Karpas-422 (cell line): ENCODE measurements around the gene CYB561D2. TPM values are rescaled to one million over a fixed set of nuclear protein-coding genes. Genes with fewer than 3 reads are reported as not detected.

Experiments used
- DNase-seq: peaks from one replicate; pipeline ENCODE4 v3.0.0-alpha.2; 2015
- H2AFZ ChIP-seq: fragments of 200-600 bp; sonication (generic); 2 replicates; pipeline ENCODE4 v1.6.1; 2014; ENCODE audit warnings: antibody characterized with exemption, low read length, mixed read lengths
- H3K27ac ChIP-seq: fragments of 200-600 bp; sonication (generic); 2 replicates; pipeline ENCODE4 v1.5.1; 2014; ENCODE audit warnings: mild to moderate bottlenecking, low read length, moderate library complexity
- H3K27me3 ChIP-seq: fragments of 200-600 bp; sonication (generic); 2 replicates; pipeline ENCODE4 v1.6.1; 2014; ENCODE audit warnings: low read length, mixed read lengths
- H3K36me3 ChIP-seq: fragments of 200-600 bp; sonication (generic); 2 replicates; pipeline ENCODE4 v1.6.1; 2014; ENCODE audit warnings: low read length, mixed read lengths; ENCODE audit not compliant: insufficient read depth
- H3K4me1 ChIP-seq: fragments of 200-600 bp; sonication (generic); 2 replicates; pipeline ENCODE4 v1.6.1; 2014; ENCODE audit warnings: mild to moderate bottlenecking, low read length, mixed read lengths
- H3K4me2 ChIP-seq: fragments of 200-600 bp; sonication (generic); 2 replicates; pipeline ENCODE4 v1.6.1; 2014; ENCODE audit warnings: low read length, low read depth, mild to moderate bottlenecking; ENCODE audit not compliant: poor library complexity, severe bottlenecking
- H3K4me3 ChIP-seq: fragments of 200-600 bp; sonication (generic); 2 replicates; pipeline ENCODE4 v1.5.1; 2014; ENCODE audit warnings: mild to moderate bottlenecking, antibody characterized with exemption, low read length, mixed read lengths
- H3K79me2 ChIP-seq: fragments of 200-600 bp; sonication (generic); 2 replicates; pipeline ENCODE4 v1.6.1; 2014; ENCODE audit warnings: mild to moderate bottlenecking, low read length, mixed read lengths
- H3K9ac ChIP-seq: fragments of 200-600 bp; sonication (generic); 2 replicates; pipeline ENCODE4 v1.6.0; 2014; ENCODE audit warnings: low read length
- H3K9me2 ChIP-seq: fragments of 200-600 bp; sonication (generic), shearing (Covaris generic); replicated peaks from 2 replicates; pipeline ENCODE4 v1.6.0; 2014; ENCODE audit warnings: mild to moderate bottlenecking, low read length, moderate library complexity; ENCODE audit not compliant: insufficient read depth
- H3K9me3 ChIP-seq: fragments of 300-700, 200-600 bp; sonication (generic); 2 replicates; pipeline ENCODE4 v1.6.1; 2014; ENCODE audit warnings: low read length, mixed read lengths
- H4K20me1 ChIP-seq: fragments of 200-600 bp; sonication (generic); 2 replicates; pipeline ENCODE4 v1.6.1; 2014; ENCODE audit warnings: mild to moderate bottlenecking, antibody characterized with exemption, low read length, low read depth; ENCODE audit not compliant: insufficient read depth
- total RNA-seq: library from RNA; depleted of rRNA; stranded (reverse); fragments of >200 nt; shearing (Covaris generic); gene quantifications from 2 replicates; pipeline ENCODE4 v1.2.3, GENCODE V29; 2014; ENCODE audit warnings: low replicate concordance

The CYB561D2 gene
- total RNA-seq, 1 experiment from 2014 or later, result 32.5 TPM

- no peak for DNase-seq
- Histone ChIP-seq H3K9me3 (no peaks in the 10 kb centered on the region), H3K4me2 (no peak overlapping the region), H3K9me2 (no peaks in the 10 kb centered on the region), H3K9ac (no peak overlapping the region), H3K27me3 (no peaks in the 10 kb centered on the region), H3K27ac (no peak overlapping the region), H3K79me2 (no peaks in the 10 kb centered on the region), H4K20me1 (no peaks in the 10 kb centered on the region), H2AFZ (no peak overlapping the region), H3K4me1 (no peaks in the 10 kb centered on the region), H3K4me3 (no peak overlapping the region), H3K36me3 (no peaks in the 10 kb centered on the region)
Observed at GRCh38 chr3:50378024-50378423, 27.4 kb downstream of the CYB561D2 start.

DNA sequence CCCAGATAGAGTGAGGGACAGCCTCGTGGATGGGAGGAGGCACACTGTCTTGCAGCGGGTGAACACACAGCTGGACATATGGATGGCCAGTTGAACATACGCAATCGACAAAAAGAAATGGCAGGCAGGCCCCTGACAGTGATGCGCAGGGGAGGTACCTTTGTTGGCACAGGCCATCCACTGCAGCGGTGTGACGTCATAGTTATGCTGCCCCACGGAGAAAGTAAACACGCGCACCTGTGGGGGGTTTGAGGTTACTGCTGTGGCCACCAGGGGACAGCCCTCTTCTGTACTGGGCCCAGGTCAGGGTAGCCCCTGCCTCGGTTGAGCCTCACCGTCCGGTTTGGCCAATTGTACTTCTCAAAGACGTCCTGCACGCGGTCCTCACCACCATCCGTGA lies 28.1 kb downstream of the CYB561D2 start:
- Histone ChIP-seq H3K27me3 (no peaks in the 10 kb centered on the region), H3K27ac (no peak overlapping the region), H3K4me2 (no peak overlapping the region), H3K4me3 (no peak overlapping the region), H4K20me1 (no peaks in the 10 kb centered on the region), H3K9me3 (no peaks in the 10 kb centered on the region), H3K79me2 (no peaks in the 10 kb centered on the region), H3K9ac (no peak overlapping the region), H3K4me1 (no peaks in the 10 kb centered on the region), H2AFZ (no peak overlapping the region), H3K9me2 (no peaks in the 10 kb centered on the region), H3K36me3 (no peaks in the 10 kb centered on the region)
- no peak for DNase-seq

DNA sequence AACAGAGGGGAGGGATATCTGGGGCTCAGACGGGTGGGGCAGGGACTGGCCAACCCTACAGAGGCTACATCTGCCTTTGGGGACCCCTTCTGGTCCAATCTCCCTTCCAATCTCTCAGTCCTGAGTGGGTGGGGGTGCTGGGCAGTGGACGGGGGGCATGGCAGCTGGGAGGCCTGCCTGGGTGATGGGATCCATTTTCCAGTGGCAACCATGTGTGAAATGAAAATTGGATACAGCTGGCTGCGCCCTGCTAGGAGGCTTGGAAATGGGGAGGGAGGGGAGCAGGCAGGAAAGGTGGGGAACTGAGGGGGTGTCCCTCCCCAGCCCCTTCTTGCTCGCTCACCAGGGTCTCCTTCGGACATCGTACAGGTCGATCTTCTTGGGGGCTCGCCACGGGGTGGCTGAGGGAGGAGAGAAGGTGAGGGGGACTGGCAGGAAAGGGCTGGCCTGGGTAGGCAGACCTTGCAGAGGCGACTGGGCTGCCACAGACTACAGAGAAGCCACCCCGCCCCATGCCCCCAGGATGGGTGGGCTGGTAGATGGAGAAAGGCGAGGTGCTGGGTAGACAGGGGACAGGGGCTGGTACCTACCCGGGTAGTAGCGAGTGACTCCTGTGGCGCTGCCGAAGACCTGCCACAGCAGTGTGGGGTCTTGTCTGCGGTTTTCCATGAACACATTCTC lies 29.9 kb downstream of the CYB561D2 start:
- H3K4me1 ChIP-seq, result no peaks in the 10 kb centered on the region
- H3K27ac ChIP-seq, result no peak overlapping the region
- no peak for DNase-seq
- no peak overlapping the region for H3K4me3 ChIP-seq
- no peaks in the 10 kb centered on the region for H3K36me3 ChIP-seq
- no peaks in the 10 kb centered on the region for H3K9me3 ChIP-seq
- no peak overlapping the region for H3K9ac ChIP-seq
- no peaks in the 10 kb centered on the region for H3K9me2 ChIP-seq
- H2AFZ ChIP-seq, result no peak overlapping the region
- H3K4me2 ChIP-seq, result no peak overlapping the region
- H3K27me3 ChIP-seq, result no peaks in the 10 kb centered on the region
- no peaks in the 10 kb centered on the region for H3K79me2 ChIP-seq
- H4K20me1 ChIP-seq, result no peaks in the 10 kb centered on the region

DNA sequence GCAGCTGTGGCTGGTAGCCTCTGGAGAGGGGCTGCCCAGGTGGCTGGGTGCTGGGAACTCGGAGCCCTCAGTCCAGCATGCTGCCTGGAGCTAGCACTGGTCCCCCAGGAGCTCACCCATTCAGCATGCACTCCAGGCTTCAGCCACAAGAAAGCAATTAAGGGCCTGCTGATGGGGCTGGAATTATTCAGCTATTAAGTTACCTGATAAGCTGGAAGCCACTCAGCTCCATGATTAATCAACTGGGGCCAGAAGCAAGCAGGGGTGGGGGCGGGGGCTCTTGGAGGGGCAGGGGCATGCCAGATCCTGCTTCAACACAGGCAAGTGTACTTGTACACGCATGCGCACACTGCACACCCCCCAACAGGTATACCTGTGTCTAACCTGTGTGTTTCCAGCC lies 30.7 kb downstream of the CYB561D2 start:
- H3K4me2 ChIP-seq, result no peak overlapping the region
- no peak overlapping the region for H2AFZ ChIP-seq
- no peaks in the 10 kb centered on the region for H3K27me3 ChIP-seq
- DNase-seq, result no peak
- no peaks in the 10 kb centered on the region for H3K9me3 ChIP-seq
- no peak overlapping the region for H3K4me3 ChIP-seq
- H3K79me2 ChIP-seq, result no peaks in the 10 kb centered on the region
- H3K36me3 ChIP-seq, result no peaks in the 10 kb centered on the region
- H3K9me2 ChIP-seq, result no peaks in the 10 kb centered on the region
- no peaks in the 10 kb centered on the region for H3K4me1 ChIP-seq
- H3K27ac ChIP-seq, result no peak overlapping the region
- H3K9ac ChIP-seq, result no peak overlapping the region
- H4K20me1 ChIP-seq, result no peaks in the 10 kb centered on the region

DNA sequence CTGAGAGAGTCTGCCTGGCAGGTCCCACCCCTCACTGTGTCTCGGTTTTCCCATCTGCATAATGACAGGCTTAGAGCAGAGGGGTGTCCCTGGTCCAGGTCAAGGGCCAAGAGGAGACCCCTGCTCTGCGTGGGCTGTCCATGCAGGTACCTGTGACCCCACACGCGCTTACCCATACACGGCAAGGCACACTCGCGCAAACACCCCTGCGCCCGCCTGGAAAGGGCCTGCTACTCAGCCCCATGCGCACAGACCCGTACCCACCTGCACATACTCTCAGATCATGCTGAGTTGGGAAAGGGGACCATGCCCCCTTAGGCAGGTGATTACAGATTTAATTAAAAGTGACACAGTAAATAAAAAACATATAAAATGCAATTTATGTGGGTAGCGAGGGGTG lies 32.1 kb downstream of the CYB561D2 start:
- Histone ChIP-seq H3K9me2 (no peaks in the 10 kb centered on the region), H3K9ac (no peak overlapping the region), H3K9me3 (no peaks in the 10 kb centered on the region), H3K4me2 (no peak overlapping the region), H4K20me1 (no peaks in the 10 kb centered on the region), H3K27me3 (no peaks in the 10 kb centered on the region), H2AFZ (no peak overlapping the region), H3K4me1 (no peaks in the 10 kb centered on the region), H3K79me2 (no peaks in the 10 kb centered on the region), H3K4me3 (no peak overlapping the region), H3K36me3 (no peaks in the 10 kb centered on the region), H3K27ac (no peak overlapping the region)
- DNase-seq, result no peak

GRCh38 chr3:50383750-50384149 lies 33.1 kb downstream of the CYB561D2 start:
- H3K9me2 ChIP-seq, result no peaks in the 10 kb centered on the region

DNA sequence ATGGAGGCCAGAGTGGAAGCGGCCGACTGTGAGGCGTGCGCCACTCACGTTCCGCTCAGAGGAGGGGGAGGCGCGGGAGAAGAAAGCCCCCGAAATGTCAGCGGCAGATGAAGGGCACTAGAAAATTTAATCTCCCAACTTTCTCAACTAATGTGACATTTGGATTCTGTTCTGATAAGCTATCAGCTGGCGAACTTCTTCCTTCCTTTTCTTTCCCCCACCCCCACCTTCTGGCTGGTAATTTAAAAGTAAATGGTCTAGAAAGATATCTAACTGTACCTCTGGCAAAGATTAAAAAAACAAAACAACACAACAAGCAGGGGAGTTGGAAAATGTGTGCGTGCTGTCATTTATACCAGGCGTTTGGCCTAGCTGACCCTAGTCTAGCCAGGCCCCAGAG lies 35.1 kb downstream of the CYB561D2 start:
- Histone ChIP-seq H3K79me2 (no peaks in the 10 kb centered on the region), H3K9ac (no peak overlapping the region), H3K36me3 (no peaks in the 10 kb centered on the region), H3K4me1 (no peaks in the 10 kb centered on the region), H3K4me3 (no peak overlapping the region), H3K9me2 (no peaks in the 10 kb centered on the region), H3K27me3 (no peaks in the 10 kb centered on the region), H3K9me3 (no peaks in the 10 kb centered on the region), H4K20me1 (no peaks in the 10 kb centered on the region), H3K27ac (no peak overlapping the region), H2AFZ (no peak overlapping the region), H3K4me2 (no peak overlapping the region)
- DNase-seq, result no peak

More at GRCh38 chr3:50383750-50384149, 33.1 kb downstream of the CYB561D2 start:
- Histone ChIP-seq H3K4me3 (no peak overlapping the region), H3K27ac (no peak overlapping the region), H3K4me2 (no peak overlapping the region), H3K27me3 (no peaks in the 10 kb centered on the region), H3K36me3 (no peaks in the 10 kb centered on the region), H3K79me2 (no peaks in the 10 kb centered on the region), H3K9ac (no peak overlapping the region), H2AFZ (no peak overlapping the region), H3K9me3 (no peaks in the 10 kb centered on the region), H3K4me1 (no peaks in the 10 kb centered on the region), H4K20me1 (no peaks in the 10 kb centered on the region)
- no peak for DNase-seq

DNA sequence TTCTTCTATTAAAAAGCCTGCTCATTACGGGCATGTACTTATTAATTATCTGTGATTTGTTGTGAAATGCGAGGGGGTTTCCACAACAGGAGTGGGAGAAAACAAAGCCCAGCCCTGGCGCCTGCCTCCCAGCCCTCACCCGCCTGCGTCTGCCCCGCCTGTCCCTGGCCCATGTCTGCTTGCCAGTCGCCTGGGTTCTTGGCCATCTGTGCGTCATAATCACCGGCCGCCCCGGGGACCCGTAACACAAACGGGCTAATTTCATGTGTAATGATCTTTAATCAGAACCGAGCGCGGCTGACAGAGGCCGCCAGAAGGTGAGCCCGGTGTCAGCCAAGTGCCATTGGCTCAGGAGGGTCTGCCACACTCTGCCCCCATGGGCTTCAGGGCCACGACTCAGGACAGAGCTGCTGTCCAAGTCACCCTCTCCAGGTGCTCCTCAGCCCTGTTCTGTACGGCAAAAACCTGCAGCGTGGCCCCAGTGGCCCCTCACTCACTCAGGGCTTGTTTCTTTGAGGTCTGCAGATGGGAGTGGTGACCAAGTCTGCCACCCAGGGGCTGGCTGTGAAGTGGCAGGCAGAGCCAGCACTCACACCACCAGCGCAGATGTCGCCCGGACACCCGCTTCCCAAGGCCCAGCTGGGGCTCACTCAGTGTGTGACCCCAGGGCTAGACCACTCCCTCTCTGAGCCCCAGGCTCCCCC lies 37.5 kb downstream of the CYB561D2 start:
- H3K27me3 ChIP-seq, result no peaks in the 10 kb centered on the region
- no peaks in the 10 kb centered on the region for H3K4me1 ChIP-seq
- peak; percentile 65 for DNase-seq

More for the DNA sequence above, 37.5 kb downstream of the CYB561D2 start:
- no peaks in the 10 kb centered on the region for H3K79me2 ChIP-seq
- no peak overlapping the region for H3K4me3 ChIP-seq
- no peak overlapping the region for H3K27ac ChIP-seq
- no peaks in the 10 kb centered on the region for H3K9me2 ChIP-seq
- H3K9ac ChIP-seq, result no peak overlapping the region
- H2AFZ ChIP-seq, result no peak overlapping the region
- H3K4me2 ChIP-seq, result no peak overlapping the region
- H3K36me3 ChIP-seq, result no peaks in the 10 kb centered on the region
- no peaks in the 10 kb centered on the region for H3K9me3 ChIP-seq
- no peaks in the 10 kb centered on the region for H4K20me1 ChIP-seq
